Transverse colon (tissue), 3 donors: ENCODE measurements around the gene BST1.

Experiments used
- POLR2A ChIP-seq: fragments of 450-650 bp; IDR thresholded peaks from one replicate; pipeline ENCODE4 v1.6.1; 2016; ENCODE audit warnings: antibody characterized with exemption, mild to moderate bottlenecking, moderate library complexity
- TF ChIP-seq, protein P1 (sequence below), 5 experiments: fragments of 200-600 bp in 3 of 5; fragments of 450-650 bp in 2 of 5; sonication (generic) in 3 of 5; IDR thresholded peaks; 1 replicate in 2 of 5; 2 replicates in 3 of 5; pipeline ENCODE4 v1.5.1; 2016 to 2017; ENCODE audit warnings: antibody characterized with exemption in 5 of 5, inconsistent platforms in 3 of 5, mild to moderate bottlenecking in 2 of 5, moderate library complexity in 1 of 5

- TF ChIP-seq, protein P1, sequence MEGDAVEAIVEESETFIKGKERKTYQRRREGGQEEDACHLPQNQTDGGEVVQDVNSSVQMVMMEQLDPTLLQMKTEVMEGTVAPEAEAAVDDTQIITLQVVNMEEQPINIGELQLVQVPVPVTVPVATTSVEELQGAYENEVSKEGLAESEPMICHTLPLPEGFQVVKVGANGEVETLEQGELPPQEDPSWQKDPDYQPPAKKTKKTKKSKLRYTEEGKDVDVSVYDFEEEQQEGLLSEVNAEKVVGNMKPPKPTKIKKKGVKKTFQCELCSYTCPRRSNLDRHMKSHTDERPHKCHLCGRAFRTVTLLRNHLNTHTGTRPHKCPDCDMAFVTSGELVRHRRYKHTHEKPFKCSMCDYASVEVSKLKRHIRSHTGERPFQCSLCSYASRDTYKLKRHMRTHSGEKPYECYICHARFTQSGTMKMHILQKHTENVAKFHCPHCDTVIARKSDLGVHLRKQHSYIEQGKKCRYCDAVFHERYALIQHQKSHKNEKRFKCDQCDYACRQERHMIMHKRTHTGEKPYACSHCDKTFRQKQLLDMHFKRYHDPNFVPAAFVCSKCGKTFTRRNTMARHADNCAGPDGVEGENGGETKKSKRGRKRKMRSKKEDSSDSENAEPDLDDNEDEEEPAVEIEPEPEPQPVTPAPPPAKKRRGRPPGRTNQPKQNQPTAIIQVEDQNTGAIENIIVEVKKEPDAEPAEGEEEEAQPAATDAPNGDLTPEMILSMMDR (IDR thresholded peaks at IDR 0.05) = no peak
- no peak for TF ChIP-seq POLR2A
These were observed 53.5 kb downstream of the BST1 start for GRCh38 chr4:15756361-15756861.
